Measurements from ENCODE around the gene LPP.
"Not testable (repeated sequence)": the region's sequence is repeated elsewhere in the genome, so short reads cannot be mapped to it uniquely, and the experiment has no call there.

Gene LPP

GRCh38 chr3:188700501-188700900 lies 546.5 kb downstream of the LPP start:
- no peak for TF ChIP-seq CTCF (IDR thresholded peaks at IDR 0.05; ENCODE audit: control insufficient read depth, insufficient read depth, low read depth, low read length, missing control alignments)
- DNase-seq (ENCODE audit: low read depth): no peak
- H3K4me3 ChIP-seq (ENCODE audit: control insufficient read depth, low read depth, low read length): no peak overlapping the region

- H3K4me3 ChIP-seq (ENCODE audit: control insufficient read depth, low read depth, low read length): no peak overlapping the region
- TF ChIP-seq CTCF (IDR thresholded peaks at IDR 0.05; ENCODE audit: control insufficient read depth, insufficient read depth, low read depth, low read length, missing control alignments): no peak
- no peak for DNase-seq (ENCODE audit: low read depth)
Measured at GRCh38 chr3:188700918-188701317, 547.0 kb downstream of the LPP start.

- no peak for TF ChIP-seq CTCF (IDR thresholded peaks at IDR 0.05; ENCODE audit: control insufficient read depth, insufficient read depth, low read depth, low read length, missing control alignments)
- no peak overlapping the region for H3K4me3 ChIP-seq (ENCODE audit: control insufficient read depth, low read depth, low read length)
- DNase-seq (ENCODE audit: low read depth): no peak
Measured at GRCh38 chr3:188701485-188701969, 547.6 kb downstream of the LPP start.

- DNase-seq (ENCODE audit: low read depth): not testable (repeated sequence)
Measured at GRCh38 chr3:188702028-188702427, 548.1 kb downstream of the LPP start.

GRCh38 chr3:188706176-188706575 lies 552.2 kb downstream of the LPP start:
- no peak for TF ChIP-seq CTCF (IDR thresholded peaks at IDR 0.05; ENCODE audit: control insufficient read depth, insufficient read depth, low read depth, low read length, missing control alignments)
- DNase-seq (ENCODE audit: low read depth): no peak
- H3K4me3 ChIP-seq (ENCODE audit: control insufficient read depth, low read depth, low read length): no peak overlapping the region

More at GRCh38 chr3:188702028-188702427, 548.1 kb downstream of the LPP start:
- H3K4me3 ChIP-seq (ENCODE audit: control insufficient read depth, low read depth, low read length): not testable (repeated sequence)

GRCh38 chr3:188706599-188706998 lies 552.6 kb downstream of the LPP start:
- DNase-seq (ENCODE audit: low read depth): no peak
- TF ChIP-seq CTCF (IDR thresholded peaks at IDR 0.05; ENCODE audit: control insufficient read depth, insufficient read depth, low read depth, low read length, missing control alignments): no peak
- no peak overlapping the region for H3K4me3 ChIP-seq (ENCODE audit: control insufficient read depth, low read depth, low read length)

GRCh38 chr3:188707381-188708288 lies 553.7 kb downstream of the LPP start:
- H3K4me3 ChIP-seq (ENCODE audit: control insufficient read depth, low read depth, low read length): no peak overlapping the region
- no peak for TF ChIP-seq CTCF (IDR thresholded peaks at IDR 0.05; ENCODE audit: control insufficient read depth, insufficient read depth, low read depth, low read length, missing control alignments)
- no peak for DNase-seq (ENCODE audit: low read depth)

Data from AG09309 (cell line).